CD4-positive, alpha-beta T cell (primary cell): ENCODE results near the gene CFAP119. TPM values are rescaled to one million over a fixed set of nuclear protein-coding genes. Genes with fewer than 3 reads are reported as not detected.
A peak's percentile ranks its signal among the peaks of the same experiment; 100 is the strongest.

ENCODE experiments used
- ATAC-seq: fragments of 200-7000 bp; cut with Tn5 transposase; one replicate; pipeline ENCODE4 v1.10.0; 2022; ENCODE audit warnings: mild to moderate bottlenecking; ENCODE audit not compliant: poor library complexity
- CTCF ChIA-PET: fragments of 350-600 bp; sonication (Branson Sonifier 250); formaldehyde crosslinking; loops from one replicate; lab custom pipeline; 2021; ENCODE audit warnings: antibody characterized with exemption, inconsistent platforms; lab: Charles Lee
- POLR2A ChIA-PET: fragments of 350-600 bp; sonication (Branson Sonifier 250); formaldehyde crosslinking; loops from one replicate; lab custom pipeline; 2021; ENCODE audit warnings: antibody characterized with exemption, inconsistent platforms; lab: Charles Lee
- DNase-seq, 14 experiments: peaks; one replicate each; pipeline ENCODE4 v3.0.0-alpha.2; 2013 to 2020; ENCODE audit warnings: mixed read lengths in 2 of 14
- H3K27ac ChIP-seq, 2 donors: one replicate each; pipeline versions ENCODE4 v1.5.1 to v1.7.0; 2013; ENCODE audit warnings: low read length in 2 of 2, low read depth in 1 of 2, mild to moderate bottlenecking in 1 of 2
- H3K27me3 ChIP-seq, 2 experiments: 1 replicate in 1 of 2; 2 replicates in 1 of 2; pipeline versions ENCODE4 v1.6.1 to v1.7.0; 2013; ENCODE audit warnings: low read length in 2 of 2, control low read depth in 1 of 2, mild to moderate bottlenecking in 1 of 2, moderate library complexity in 1 of 2; ENCODE audit not compliant: insufficient read depth in 2 of 2, control insufficient read depth in 1 of 2
- H3K36me3 ChIP-seq: one replicate; pipeline ENCODE4 v1.6.1; 2013; ENCODE audit warnings: low read length, control low read depth; ENCODE audit not compliant: insufficient read depth
- H3K4me1 ChIP-seq: one replicate; pipeline ENCODE4 v1.6.1; 2013; ENCODE audit warnings: low read length, control low read depth; ENCODE audit not compliant: insufficient read depth
- H3K4me3 ChIP-seq: one replicate; pipeline ENCODE4 v1.5.1; 2013; ENCODE audit warnings: mild to moderate bottlenecking, low read length, moderate library complexity
- H3K9me3 ChIP-seq, 2 experiments: 1 replicate in 1 of 2; 2 replicates in 1 of 2; pipeline versions ENCODE4 v1.6.1 to v1.7.0; 2013; ENCODE audit warnings: low read length in 2 of 2, mild to moderate bottlenecking in 2 of 2, control low read depth in 1 of 2, moderate library complexity in 1 of 2; ENCODE audit not compliant: control insufficient read depth in 1 of 2, insufficient read depth in 1 of 2
- H3K27ac Mint-ChIP-seq: one replicate; pipeline ENCODE4 v1.8.0; 2020; ENCODE audit warnings: mixed read lengths
- H3K27me3 Mint-ChIP-seq: one replicate; pipeline ENCODE4 v1.8.0; 2021; ENCODE audit warnings: mixed read lengths
- H3K36me3 Mint-ChIP-seq: one replicate; pipeline ENCODE4 v1.8.0; 2021; ENCODE audit warnings: low read depth, mixed read lengths
- H3K4me1 Mint-ChIP-seq: one replicate; pipeline ENCODE4 v1.8.0; 2021; ENCODE audit warnings: low read depth, mixed read lengths
- H3K4me3 Mint-ChIP-seq: one replicate; pipeline ENCODE4 v1.8.0; 2020; ENCODE audit warnings: mild to moderate bottlenecking, mixed read lengths
- H3K9me3 Mint-ChIP-seq: one replicate; pipeline ENCODE4 v1.8.0; 2020; ENCODE audit warnings: mixed read lengths
- intact Hi-C, 2 experiments: fragments of 100-400 bp; cut with DNase I in 1 of 2; cut with micrococcal nuclease in 1 of 2; formaldehyde crosslinking; loops; one replicate each; pipeline versions ENCODE4 v1.15.1 to v1.9.0; 2023 to 2025; cut with DNase I, micrococcal nuclease
- total RNA-seq, 174 experiments: library from RNA in 2 of 174; stranded (reverse) in 2 of 174; gene quantifications; one replicate each; pipeline ENCODE4 v1.2.3 and lab custom pipeline; 2021 to 2026
- TF ChIP-seq, protein P1 (sequence below): fragments of 200-600 bp; IDR thresholded peaks from one replicate; pipeline ENCODE4 v1.8.0; 2022; ENCODE audit warnings: antibody characterized with exemption, mild to moderate bottlenecking

The CFAP119 gene
- total RNA-seq, 2 experiments from 2014 or later = 1.7 to 2.2 TPM

DNA sequence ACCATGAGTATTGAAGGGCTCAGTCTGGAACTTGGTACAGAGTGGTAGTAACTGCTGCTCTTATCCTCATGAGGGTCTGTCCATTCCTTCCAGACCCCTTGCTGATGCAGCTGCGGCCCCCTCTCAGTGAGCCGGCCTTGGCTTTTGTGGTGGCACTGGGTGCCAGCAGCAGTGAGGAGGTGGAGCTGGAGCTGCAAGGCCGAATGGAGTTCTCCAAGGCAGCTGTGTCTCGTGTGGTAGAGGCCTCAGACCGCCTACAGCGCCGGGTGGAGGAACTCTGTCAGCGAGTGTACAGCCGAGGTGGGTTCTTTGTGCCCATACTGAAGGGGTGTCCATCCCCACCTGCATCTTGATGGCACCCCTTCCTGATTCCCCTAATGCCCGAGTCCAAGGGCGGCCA lies 2.2 kb upstream of the CFAP119 start:
- Histone ChIP-seq H3K4me3 (no peak overlapping the region), H3K27ac (no peak overlapping the region), H3K4me1 (peaks cover 38% of the 10 kb centered on the region), H3K36me3 (peaks cover 61% of the 10 kb centered on the region), H3K27me3 (no peaks in the 10 kb centered on the region), H3K9me3 (no peaks in the 10 kb centered on the region)
- ChIA-PET CTCF (no interaction called here), POLR2A (interaction anchor here (1.3 kb wide), 1 partner anchor 16 kb away, joined by 6 read pairs; the partner anchor contains the start of gene PHKG2)
- Mint-ChIP-seq H3K4me3 (peak overlapping the region; percentile 78), H3K36me3 (peaks cover 80% of the 10 kb centered on the region), H3K27ac (peak overlapping the region; percentile 51), H3K27me3 (no peaks in the 10 kb centered on the region), H3K4me1 (peaks cover 30% of the 10 kb centered on the region), H3K9me3 (no peaks in the 10 kb centered on the region)
- intact Hi-C loops = loop anchor here in 1 of 2 experiments (10.0 kb wide), 1 partner anchor 429 kb away; no protein-coding TSS in a partner anchor
- DNase-seq (no peak), ATAC-seq (no peak)
- TF ChIP-seq, protein P1, sequence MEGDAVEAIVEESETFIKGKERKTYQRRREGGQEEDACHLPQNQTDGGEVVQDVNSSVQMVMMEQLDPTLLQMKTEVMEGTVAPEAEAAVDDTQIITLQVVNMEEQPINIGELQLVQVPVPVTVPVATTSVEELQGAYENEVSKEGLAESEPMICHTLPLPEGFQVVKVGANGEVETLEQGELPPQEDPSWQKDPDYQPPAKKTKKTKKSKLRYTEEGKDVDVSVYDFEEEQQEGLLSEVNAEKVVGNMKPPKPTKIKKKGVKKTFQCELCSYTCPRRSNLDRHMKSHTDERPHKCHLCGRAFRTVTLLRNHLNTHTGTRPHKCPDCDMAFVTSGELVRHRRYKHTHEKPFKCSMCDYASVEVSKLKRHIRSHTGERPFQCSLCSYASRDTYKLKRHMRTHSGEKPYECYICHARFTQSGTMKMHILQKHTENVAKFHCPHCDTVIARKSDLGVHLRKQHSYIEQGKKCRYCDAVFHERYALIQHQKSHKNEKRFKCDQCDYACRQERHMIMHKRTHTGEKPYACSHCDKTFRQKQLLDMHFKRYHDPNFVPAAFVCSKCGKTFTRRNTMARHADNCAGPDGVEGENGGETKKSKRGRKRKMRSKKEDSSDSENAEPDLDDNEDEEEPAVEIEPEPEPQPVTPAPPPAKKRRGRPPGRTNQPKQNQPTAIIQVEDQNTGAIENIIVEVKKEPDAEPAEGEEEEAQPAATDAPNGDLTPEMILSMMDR = no peak

DNA sequence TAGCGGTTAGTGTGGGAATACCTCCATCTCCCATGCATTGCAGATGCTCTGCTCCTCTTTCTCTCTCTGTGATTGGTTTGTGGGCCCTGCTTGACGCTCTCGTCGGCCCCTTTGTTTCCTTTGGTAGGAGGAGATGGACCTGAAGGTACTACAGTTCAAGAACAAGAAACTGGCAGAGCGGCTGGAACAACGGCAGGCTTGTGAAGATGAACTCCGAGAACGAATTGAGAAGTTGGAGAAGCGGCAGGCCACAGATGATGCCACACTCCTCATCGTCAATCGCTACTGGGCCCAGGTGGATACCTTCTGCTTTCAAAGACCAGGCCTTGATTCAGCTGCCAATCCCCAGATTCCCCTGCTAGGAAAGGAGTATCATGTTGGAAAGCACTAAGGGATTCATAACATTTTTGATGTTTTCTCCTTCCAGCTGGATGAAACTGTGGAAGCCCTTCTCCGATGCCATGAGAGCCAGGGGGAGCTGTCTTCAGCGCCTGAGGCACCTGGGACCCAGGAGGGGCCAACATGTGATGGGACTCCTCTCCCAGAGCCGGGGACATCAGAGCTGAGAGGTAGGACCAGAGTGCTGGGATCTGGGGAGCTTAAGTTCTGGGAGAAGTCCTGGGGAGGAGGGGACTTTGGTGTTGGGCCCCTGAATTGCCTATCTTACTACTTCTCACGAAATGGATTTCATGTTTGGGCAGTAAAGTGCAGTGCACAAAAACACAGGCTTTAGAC lies 1.3 kb upstream of the CFAP119 start:
- H3K36me3 Mint-ChIP-seq = peaks cover 70% of the 10 kb centered on the region

DNA sequence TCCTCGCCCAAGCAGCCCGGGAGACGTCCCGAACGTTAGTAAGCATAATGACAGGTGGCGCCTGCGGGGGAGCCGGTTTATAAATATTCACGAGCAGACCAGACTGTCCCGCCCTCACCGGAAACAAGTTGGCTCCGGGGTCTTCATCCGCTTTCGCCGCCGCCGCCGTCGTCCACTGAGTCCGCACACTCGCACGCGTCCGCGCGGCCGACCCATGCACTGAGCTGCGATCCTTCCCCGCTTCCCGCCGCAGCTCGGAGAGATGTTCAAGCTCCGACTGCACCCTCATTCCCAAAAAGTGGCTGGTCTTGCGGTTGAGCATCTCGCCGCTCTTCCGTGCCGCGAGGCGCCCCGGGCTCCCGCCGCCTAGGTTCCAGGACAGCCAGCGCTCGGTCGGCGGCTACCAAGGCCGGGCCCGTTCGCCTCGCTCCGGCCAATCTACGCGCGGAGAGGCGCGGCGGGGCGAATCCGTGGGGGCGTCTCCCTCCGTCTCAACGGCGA lies 385 bp downstream of the CFAP119 start:
- peaks cover 35% of the 10 kb centered on the region for H3K4me1 ChIP-seq
- H3K4me3 Mint-ChIP-seq = peak overlapping the region; percentile 99
- intact Hi-C loops = loop anchor here in 1 of 2 experiments (10.0 kb wide), 1 partner anchor 427 kb away; no protein-coding TSS in a partner anchor
- H3K4me1 Mint-ChIP-seq = peaks cover 30% of the 10 kb centered on the region
- TF ChIP-seq, protein P1 = no peak
- H3K27ac Mint-ChIP-seq = peak overlapping the region; percentile 85
- peak in 7 of 14 experiments; percentile 3 to 62 (median 27) for DNase-seq
- POLR2A ChIA-PET = no interaction called here
- peak overlapping the region; percentile 71 to 90 for H3K27ac ChIP-seq
- peaks cover 62% of the 10 kb centered on the region for H3K36me3 Mint-ChIP-seq
- H3K27me3 ChIP-seq = no peaks in the 10 kb centered on the region
- H3K9me3 Mint-ChIP-seq = no peaks in the 10 kb centered on the region
- H3K4me3 ChIP-seq = peak overlapping the region; percentile 99
- peaks cover 46% of the 10 kb centered on the region for H3K36me3 ChIP-seq
- CTCF ChIA-PET = no interaction called here
- ATAC-seq = no peak
- no peaks in the 10 kb centered on the region for H3K9me3 ChIP-seq
- no peaks in the 10 kb centered on the region for H3K27me3 Mint-ChIP-seq

More for the DNA sequence above, 1.3 kb upstream of the CFAP119 start:
- Mint-ChIP-seq H3K27me3 (no peaks in the 10 kb centered on the region), H3K4me3 (peak overlapping the region; percentile 99), H3K4me1 (peaks cover 30% of the 10 kb centered on the region), H3K9me3 (no peaks in the 10 kb centered on the region), H3K27ac (peak overlapping the region; percentile 85)
- ATAC-seq (no peak), DNase-seq (no peak)
- intact Hi-C loops = loop anchor here (1.0 to 10.0 kb wide), 4 partner anchors 15 to 428 kb away; partner anchors contain the start of genes PHKG2 (in 2 of the 2) and FBXL19 (in 1 of the 2)
- no peaks in the 10 kb centered on the region for H3K27me3 ChIP-seq
- ChIA-PET CTCF (no interaction called here), POLR2A (interaction anchor here (1.0 kb wide), 1 partner anchor 104 kb away, joined by 4 read pairs; no protein-coding TSS in a partner anchor)
- H3K4me3 ChIP-seq = peak overlapping the region; percentile 99
- no peaks in the 10 kb centered on the region for H3K9me3 ChIP-seq
- TF ChIP-seq, protein P1 = no peak
- H3K4me1 ChIP-seq = peaks cover 38% of the 10 kb centered on the region
- peaks cover 52% of the 10 kb centered on the region for H3K36me3 ChIP-seq
- H3K27ac ChIP-seq = peak overlapping the region in 1 of 2 donors; percentile 90
